Measurements from ENCODE around the gene PLEKHG5.
A peak's percentile ranks its signal among the peaks of the same experiment; 100 is the strongest.

PLEKHG5 gene

GRCh38 chr1:6491480-6491962 lies at the start of gene PLEKHG5:
Gene PLEKHG5, minus strand, starts transcription at chr1:6491667. Its CDS starts 14,096 bp downstream, at chr1:6477571.
- intact Hi-C loops (cut with DNase I) = no loop called here

DNA sequence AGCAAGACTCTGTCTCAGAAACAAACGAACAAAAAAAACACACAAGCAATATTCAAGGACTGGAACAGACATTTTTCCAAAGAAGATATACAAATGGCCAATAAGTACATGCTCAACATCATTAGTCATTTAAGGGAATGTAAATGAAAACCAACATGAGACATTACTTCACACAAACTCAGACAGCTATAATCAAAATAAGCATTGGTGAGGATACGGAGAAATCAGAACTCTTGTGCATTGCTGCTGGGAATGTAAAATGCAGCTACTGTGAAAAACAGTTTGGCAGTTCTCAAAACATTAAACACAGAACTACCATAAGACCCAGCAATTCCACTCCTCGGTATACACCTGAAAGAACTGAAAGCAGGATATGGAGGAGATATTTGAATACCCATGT lies 47.5 kb upstream of the PLEKHG5 start:
- intact Hi-C loops (cut with DNase I) = no loop called here

More at GRCh38 chr1:6491480-6491962, at the start of gene PLEKHG5:
- no peak for DNase-seq

GRCh38 chr1:6536291-6536690 lies 44.8 kb upstream of the PLEKHG5 start:
- intact Hi-C loops (cut with DNase I) = no loop called here
- DNase-seq = peak in 5 of 42 donors; percentile 4 to 54 (median 44)

More for the DNA sequence above, 47.5 kb upstream of the PLEKHG5 start:
- no peak for DNase-seq

GRCh38 chr1:6535214-6535613 lies 43.7 kb upstream of the PLEKHG5 start:
- intact Hi-C loops (cut with DNase I) = no loop called here
- no peak for DNase-seq

- no peak for DNase-seq
- intact Hi-C loops (cut with DNase I) = no loop called here
Observed at GRCh38 chr1:6534248-6534822, 42.9 kb upstream of the PLEKHG5 start.

GRCh38 chr1:6531996-6532395 lies 40.5 kb upstream of the PLEKHG5 start:
- intact Hi-C loops (cut with DNase I) = no loop called here
- no peak for DNase-seq

GRCh38 chr1:6530504-6531160 lies 39.2 kb upstream of the PLEKHG5 start:
- no peak for DNase-seq
- intact Hi-C loops (cut with DNase I) = no loop called here

- no peak for DNase-seq
- intact Hi-C loops (cut with DNase I) = no loop called here
Observed at GRCh38 chr1:6528492-6528891, 37.0 kb upstream of the PLEKHG5 start.

GRCh38 chr1:6526316-6526715 lies 34.8 kb upstream of the PLEKHG5 start:
- intact Hi-C loops (cut with DNase I) = no loop called here
- no peak for DNase-seq

GRCh38 chr1:6523566-6523965 lies 32.1 kb upstream of the PLEKHG5 start:
- intact Hi-C loops (cut with DNase I) = no loop called here
- DNase-seq = peak in 5 of 42 donors; percentile 15 to 52 (median 40)

- intact Hi-C loops (cut with DNase I) = no loop called here
- DNase-seq = no peak
Observed at GRCh38 chr1:6521536-6521935, 30.1 kb upstream of the PLEKHG5 start.

- intact Hi-C loops (cut with DNase I) = no loop called here
- peak in 28 of 42 donors; percentile 37 to 82 (median 63) for DNase-seq
Observed at GRCh38 chr1:6519935-6520671, 28.6 kb upstream of the PLEKHG5 start.

GRCh38 chr1:6519491-6519934 lies 28.0 kb upstream of the PLEKHG5 start:
- DNase-seq = no peak
- intact Hi-C loops (cut with DNase I) = no loop called here

DNA sequence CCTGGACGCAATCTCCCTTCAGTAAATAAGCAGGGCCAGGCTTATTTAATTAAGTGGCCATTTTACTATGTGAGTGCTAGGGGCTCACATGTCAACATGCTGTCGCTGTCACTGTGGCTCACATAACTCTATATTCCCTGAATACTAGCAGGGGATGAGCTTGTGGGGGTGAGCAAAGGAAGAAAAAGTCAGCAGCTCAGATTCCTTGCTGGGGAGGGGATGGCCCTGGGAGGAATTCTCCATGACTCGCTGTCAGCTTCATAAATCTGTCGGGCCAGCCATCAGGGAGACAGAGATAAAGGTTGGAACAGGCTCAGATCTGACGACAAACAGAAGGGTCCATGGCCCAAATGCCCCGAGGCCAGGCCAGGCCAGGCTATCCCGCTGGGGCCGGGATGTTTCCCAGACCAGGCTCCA lies 26.0 kb upstream of the PLEKHG5 start:
- no peak for DNase-seq
- intact Hi-C loops (cut with DNase I) = no loop called here

DNA sequence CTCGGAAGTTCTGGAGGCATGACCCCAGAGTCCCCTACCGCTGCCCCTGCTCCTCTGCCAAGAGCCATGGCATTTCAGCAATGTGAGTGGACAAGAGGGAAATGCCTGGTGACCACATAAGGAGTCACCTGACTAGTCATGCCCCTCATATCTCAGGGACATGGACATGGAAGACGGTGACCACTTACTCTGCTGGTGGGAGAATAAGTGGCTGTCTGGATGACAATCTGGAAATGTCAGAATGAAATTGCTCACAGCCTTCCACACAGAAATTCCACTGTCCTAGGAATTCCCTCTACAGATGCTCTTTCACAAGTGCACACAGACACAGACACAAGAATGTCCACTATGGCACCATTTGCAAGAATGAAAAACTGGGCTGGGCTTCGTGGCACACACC lies 24.3 kb upstream of the PLEKHG5 start:
- DNase-seq = no peak
- intact Hi-C loops (cut with DNase I) = no loop called here

- no peak for DNase-seq
- intact Hi-C loops (cut with DNase I) = no loop called here
Observed at GRCh38 chr1:6513320-6513801, 21.9 kb upstream of the PLEKHG5 start.

GRCh38 chr1:6512908-6513280 lies 21.4 kb upstream of the PLEKHG5 start:
- intact Hi-C loops (cut with DNase I) = no loop called here
- no peak for DNase-seq

GRCh38 chr1:6512245-6512907 lies 20.9 kb upstream of the PLEKHG5 start:
- no peak for DNase-seq
- intact Hi-C loops (cut with DNase I) = no loop called here

DNA sequence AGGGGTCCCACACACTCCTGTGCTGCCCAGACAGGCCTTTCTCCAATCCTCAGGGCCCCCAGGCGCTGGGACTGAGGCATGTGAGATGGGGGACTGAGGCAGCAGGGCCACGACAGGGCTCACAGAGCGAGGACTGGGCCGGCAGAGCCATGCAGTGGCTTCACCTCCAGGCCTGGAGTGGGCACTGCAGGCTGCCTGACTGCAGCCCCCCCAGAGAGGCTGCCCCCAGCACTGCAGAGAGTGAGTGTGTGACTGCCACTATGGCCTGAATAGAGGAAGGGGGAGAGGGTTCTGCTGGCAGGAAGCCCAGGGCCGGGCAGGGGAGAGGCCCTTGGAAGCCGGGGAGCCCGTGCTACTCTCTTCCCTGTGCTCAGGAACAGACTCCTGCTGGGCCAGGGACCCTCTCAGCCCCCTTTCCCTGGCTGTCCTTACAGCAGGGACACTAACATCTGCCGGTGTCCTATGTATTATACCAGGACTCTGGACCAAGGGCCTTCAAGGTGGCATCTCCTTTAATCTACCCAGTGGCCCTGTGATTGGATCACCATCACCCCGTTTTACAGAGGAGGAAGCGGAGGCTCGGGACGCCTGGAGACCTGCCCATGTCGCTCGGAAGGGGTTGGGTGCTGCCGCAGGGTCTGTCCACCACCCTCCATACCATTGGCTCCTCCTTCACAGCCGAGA lies 20.2 kb upstream of the PLEKHG5 start:
- intact Hi-C loops (cut with DNase I) = no loop called here
- DNase-seq = no peak

Measured in head of caudate nucleus (tissue), 42 donors.